Osteocyte (in vitro differentiated cells): ENCODE results near the gene GNB3. TPM values are rescaled to one million over a fixed set of nuclear protein-coding genes. Genes with fewer than 3 reads are reported as not detected.

Experiments
- DNase-seq: peaks from one replicate; pipeline ENCODE4 v3.0.0; 2021; ENCODE audit warnings: mixed read lengths; ENCODE audit not compliant: unreplicated experiment; ENCODE audit errors: extremely low spot score
- H3K27ac Mint-ChIP-seq: one replicate; pipeline ENCODE4 v1.8.0; 2021; ENCODE audit warnings: mild to moderate bottlenecking, mixed read lengths; ENCODE audit not compliant: unreplicated experiment
- H3K27me3 Mint-ChIP-seq: one replicate; pipeline ENCODE4 v1.8.0; 2021; ENCODE audit warnings: mixed read lengths; ENCODE audit not compliant: unreplicated experiment
- H3K36me3 Mint-ChIP-seq: one replicate; pipeline ENCODE4 v1.8.0; 2021; ENCODE audit warnings: mixed read lengths; ENCODE audit not compliant: unreplicated experiment
- H3K4me1 Mint-ChIP-seq: one replicate; pipeline ENCODE4 v1.8.0; 2021; ENCODE audit warnings: mixed read lengths; ENCODE audit not compliant: unreplicated experiment
- H3K4me3 Mint-ChIP-seq: one replicate; pipeline ENCODE4 v1.8.0; 2021; ENCODE audit warnings: mild to moderate bottlenecking, moderate library complexity, mixed read lengths; ENCODE audit not compliant: unreplicated experiment
- H3K9me3 Mint-ChIP-seq: one replicate; pipeline ENCODE4 v1.8.0; 2021; ENCODE audit warnings: mixed read lengths; ENCODE audit not compliant: unreplicated experiment
- total RNA-seq: library from RNA; stranded (reverse); gene quantifications from 2 replicates; pipeline ENCODE4 v1.2.1, GENCODE V29; 2021
- TF ChIP-seq, protein P1 (sequence below): fragments of 200-600 bp; sonication (generic); IDR thresholded peaks from 2 replicates; pipeline ENCODE4 v1.5.0; 2021; ENCODE audit warnings: antibody characterized with exemption, mild to moderate bottlenecking, moderate library complexity

Gene GNB3
- total RNA-seq, 1 donor from 2014 or later = 10.6 TPM

DNA sequence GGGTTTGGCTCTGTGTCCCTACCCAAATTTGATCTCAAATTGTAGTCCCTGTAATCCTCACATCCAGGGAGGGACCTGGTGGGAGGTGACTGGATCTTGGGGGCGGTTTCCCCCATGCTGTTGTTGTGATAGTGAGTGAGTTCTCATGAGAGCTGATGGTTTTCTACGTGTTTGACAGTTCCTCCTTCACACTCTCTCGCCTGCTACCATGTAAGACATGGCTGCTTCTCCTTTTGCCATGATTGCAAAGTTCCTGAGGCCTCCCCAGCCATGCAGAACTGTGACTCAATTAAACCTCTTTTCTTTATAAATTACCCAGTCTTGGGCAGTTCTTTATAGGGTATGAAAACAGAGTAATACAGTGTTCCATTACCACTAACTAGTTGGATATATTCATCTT lies 53.6 kb downstream of the GNB3 start:
- H3K36me3 Mint-ChIP-seq = no peaks in the 10 kb centered on the region
- no peaks in the 10 kb centered on the region for H3K27me3 Mint-ChIP-seq
- H3K4me1 Mint-ChIP-seq = peaks cover 27% of the 10 kb centered on the region
- no peak for DNase-seq
- H3K27ac Mint-ChIP-seq = no peak overlapping the region
- H3K4me3 Mint-ChIP-seq = no peak overlapping the region
- no peaks in the 10 kb centered on the region for H3K9me3 Mint-ChIP-seq
- TF ChIP-seq, protein P1, sequence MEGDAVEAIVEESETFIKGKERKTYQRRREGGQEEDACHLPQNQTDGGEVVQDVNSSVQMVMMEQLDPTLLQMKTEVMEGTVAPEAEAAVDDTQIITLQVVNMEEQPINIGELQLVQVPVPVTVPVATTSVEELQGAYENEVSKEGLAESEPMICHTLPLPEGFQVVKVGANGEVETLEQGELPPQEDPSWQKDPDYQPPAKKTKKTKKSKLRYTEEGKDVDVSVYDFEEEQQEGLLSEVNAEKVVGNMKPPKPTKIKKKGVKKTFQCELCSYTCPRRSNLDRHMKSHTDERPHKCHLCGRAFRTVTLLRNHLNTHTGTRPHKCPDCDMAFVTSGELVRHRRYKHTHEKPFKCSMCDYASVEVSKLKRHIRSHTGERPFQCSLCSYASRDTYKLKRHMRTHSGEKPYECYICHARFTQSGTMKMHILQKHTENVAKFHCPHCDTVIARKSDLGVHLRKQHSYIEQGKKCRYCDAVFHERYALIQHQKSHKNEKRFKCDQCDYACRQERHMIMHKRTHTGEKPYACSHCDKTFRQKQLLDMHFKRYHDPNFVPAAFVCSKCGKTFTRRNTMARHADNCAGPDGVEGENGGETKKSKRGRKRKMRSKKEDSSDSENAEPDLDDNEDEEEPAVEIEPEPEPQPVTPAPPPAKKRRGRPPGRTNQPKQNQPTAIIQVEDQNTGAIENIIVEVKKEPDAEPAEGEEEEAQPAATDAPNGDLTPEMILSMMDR = no peak

Other genes with a start within 250 kb of the GNB3 start
- gene CHD4, start 233.5 kb upstream of the GNB3 start, total RNA-seq = 348 and 351 TPM in 2 replicates
- 0.32 and 0.50 TPM in 2 replicates for gene LPAR5, start 205.0 kb upstream of the GNB3 start, total RNA-seq
- gene ACRBP, start 193.5 kb upstream of the GNB3 start, total RNA-seq = 0.73 and 1.0 TPM in 2 replicates
- gene ING4, start 177.8 kb upstream of the GNB3 start, total RNA-seq = 56.7 and 58.8 TPM in 2 replicates
- gene ZNF384, start 151.6 kb upstream of the GNB3 start, total RNA-seq = 66.6 and 68.3 TPM in 2 replicates
- 3.9 and 5.2 TPM in 2 replicates for gene PIANP, start 140.1 kb upstream of the GNB3 start, total RNA-seq
- 61.4 and 73.0 TPM in 2 replicates for gene COPS7A, start 116.9 kb upstream of the GNB3 start, total RNA-seq
- gene MLF2, start 87.8 kb upstream of the GNB3 start, total RNA-seq = 141 and 162 TPM in 2 replicates
- gene PTMS, start 74.6 kb upstream of the GNB3 start, total RNA-seq = 501 and 554 TPM in 2 replicates
- gene LAG3, start 68.4 kb upstream of the GNB3 start, total RNA-seq = 1.1 and 2.5 TPM in 2 replicates
- gene CD4, start 51.4 kb upstream of the GNB3 start, total RNA-seq = 0.60 and 0.62 TPM in 2 replicates
- gene GPR162, start 19.1 kb upstream of the GNB3 start, total RNA-seq = 11.5 and 12.0 TPM in 2 replicates
- gene P3H3, start 12.5 kb upstream of the GNB3 start, total RNA-seq = 86.5 and 90.8 TPM in 2 replicates
- 8.0 and 9.2 TPM in 2 replicates for gene CDCA3, start 10.4 kb downstream of the GNB3 start, total RNA-seq
- gene USP5, start 11.2 kb downstream of the GNB3 start, total RNA-seq = 113 and 114 TPM in 2 replicates
- 408 and 415 TPM in 2 replicates for gene TPI1, start 26.6 kb downstream of the GNB3 start, total RNA-seq
- 9.2 and 11.5 TPM in 2 replicates for gene SPSB2, start 32.4 kb downstream of the GNB3 start, total RNA-seq
- gene LRRC23, start 63.9 kb downstream of the GNB3 start, total RNA-seq = 9.0 and 11.3 TPM in 2 replicates
- gene ENO2, start 73.7 kb downstream of the GNB3 start, total RNA-seq = 21.5 and 24.1 TPM in 2 replicates
- gene ATN1, start 87.0 kb downstream of the GNB3 start, total RNA-seq = 117 and 123 TPM in 2 replicates
- gene RNU7-1, start 102.9 kb downstream of the GNB3 start, total RNA-seq = not detected in 2 replicates
- 287 and 309 TPM in 2 replicates for gene C12orf57, start 103.1 kb downstream of the GNB3 start, total RNA-seq
- 0.29 and 0.94 TPM in 2 replicates for gene PTPN6, start 110.4 kb downstream of the GNB3 start, total RNA-seq
- gene PHB2, start 129.7 kb downstream of the GNB3 start, total RNA-seq = 202 and 205 TPM in 2 replicates
- 29.5 and 29.8 TPM in 2 replicates for gene EMG1, start 130.0 kb downstream of the GNB3 start, total RNA-seq
- 33.2 TPM in 2 replicates for gene LPCAT3, start 177.6 kb downstream of the GNB3 start, total RNA-seq
- 16.4 and 18.2 TPM in 2 replicates for gene C1S, start 219.8 kb downstream of the GNB3 start, total RNA-seq